A549 (cell line): ENCODE data around the gene AMZ2. TPM values are rescaled to one million over a fixed set of nuclear protein-coding genes. Genes with fewer than 3 reads are reported as not detected.
A peak's percentile ranks its signal among the peaks of the same experiment; 100 is the strongest.

ENCODE experiments used
- ATAC-seq, 2 experiments: fragments of 200-7000 bp in 1 of 2; fragments of >200 bp in 1 of 2; cut with Nextera tagmentation in 1 of 2; cut with Tn5 transposase in 1 of 2; 3 replicates each; pipeline versions ENCODE4 v1.8.0 to v1.9.1; 2018 to 2020; ENCODE audit warnings: mild to moderate bottlenecking in 1 of 2, moderate library complexity in 1 of 2
- CTCF ChIA-PET: fragments of 300-600 bp; sonication (Branson Sonifier 250); formaldehyde crosslinking; extraction: SDS; loops from one replicate; lab custom pipeline; 2021; ENCODE audit warnings: antibody characterized with exemption, inconsistent platforms; lab: Yijun Ruan, JAX
- POLR2A ChIA-PET: fragments of 350-600 bp; formaldehyde crosslinking; extraction: SDS; loops from one replicate; lab custom pipeline; 2021; ENCODE audit warnings: antibody characterized with exemption, inconsistent platforms; lab: Yijun Ruan, JAX
- DNase-seq, 2 experiments: peaks; one replicate each; pipeline versions ENCODE4 v3.0.0 to v3.0.0-alpha.2; 2011 to 2016; ENCODE audit warnings: low read depth in 1 of 2, low spot score in 1 of 2
- FAIRE-seq: peaks from 2 replicates; lab custom pipeline; 2011; peaks lifted over from hg19 to GRCh38; lab: Jason Lieb, UNC
- H3K27ac ChIP-seq, 2 experiments: fragments of >200 bp; sonication (Bioruptor Twin); formaldehyde crosslinking; 3 replicates each; pipeline ENCODE4 v1.5.1; 2016 to 2017
- H3K4me1 ChIP-seq: fragments of >200 bp; sonication (Bioruptor Twin); formaldehyde crosslinking; 3 replicates; pipeline ENCODE4 v1.6.1; 2016
- H3K4me2 ChIP-seq: fragments of >200 bp; sonication (Bioruptor Twin); formaldehyde crosslinking; 3 replicates; pipeline ENCODE4 v1.6.1; 2016
- H3K4me3 ChIP-seq: fragments of >200 bp; sonication (Bioruptor Twin); formaldehyde crosslinking; 3 replicates; pipeline ENCODE4 v1.5.1; 2016
- H3K9me3 ChIP-seq: fragments of >200 bp; sonication (Bioruptor Twin); formaldehyde crosslinking; 3 replicates; pipeline ENCODE4 v1.6.1; 2016
- BCL3 ChIP-seq: fragments of >200 bp; sonication (Bioruptor Twin); formaldehyde crosslinking; IDR thresholded peaks from 3 replicates; pipeline ENCODE4 v1.6.1; 2016
- E2F6 ChIP-seq: IDR thresholded peaks from 2 replicates; pipeline ENCODE4 v1.6.1; 2012; ENCODE audit warnings: low read depth, borderline replicate concordance
- HDAC2 ChIP-seq: fragments of 200-600 bp; sonication (generic); IDR thresholded peaks from 2 replicates; pipeline ENCODE4 v1.6.1; 2016
- HMGXB4 ChIP-seq: fragments of 250-450 bp; sonication (Bioruptor Pico); IDR thresholded peaks from 2 replicates; pipeline ENCODE4 v1.5.0; 2021; ENCODE audit warnings: mild to moderate bottlenecking, moderate library complexity, borderline replicate concordance
- MAX ChIP-seq: IDR thresholded peaks from 2 replicates; pipeline ENCODE4 v1.6.1; 2012
- MAZ ChIP-seq: fragments of 150-350 bp; IDR thresholded peaks from 2 replicates; pipeline ENCODE4 v1.6.1; 2014; ENCODE audit warnings: antibody characterized with exemption, low read depth, low read length, borderline replicate concordance
- POLR2A ChIP-seq: IDR thresholded peaks from 2 replicates; pipeline ENCODE4 v1.6.1; 2012; ENCODE audit warnings: mild to moderate bottlenecking, low read length
- RFX5 ChIP-seq: fragments of 450-650 bp; IDR thresholded peaks from 2 replicates; pipeline ENCODE4 v1.7.1; 2014; ENCODE audit warnings: antibody characterized with exemption, mild to moderate bottlenecking, moderate library complexity
- RNF2 ChIP-seq: fragments of 200-600 bp; sonication (generic); IDR thresholded peaks from 2 replicates; pipeline ENCODE4 v1.6.1; 2016; ENCODE audit warnings: low read depth, mild to moderate bottlenecking, antibody characterized with exemption, moderate library complexity, borderline replicate concordance
- SMC3 ChIP-seq: fragments of >200 bp; sonication (Bioruptor Twin); formaldehyde crosslinking; IDR thresholded peaks from 3 replicates; pipeline ENCODE4 v1.6.1; 2018; ENCODE audit warnings: inconsistent platforms
- ZC3H11A ChIP-seq: fragments of 450-650 bp; IDR thresholded peaks from 2 replicates; pipeline ENCODE4 v1.6.1; 2014; ENCODE audit warnings: antibody characterized with exemption, mild to moderate bottlenecking
- WGBS: methylation state at CpG from one replicate; pipeline ENCODE4 v1.1.6; 2017; ENCODE audit errors: missing lambda C conversion rate; 5-methylcytosine and 5-hydroxymethylcytosine counted together
- polyA plus RNA-seq, 4 experiments: library from polyadenylated mRNA; depleted of rRNA in 3 of 4; stranded (reverse); fragments of >200 nt; fragmentation: RNase III in 1 of 4; extraction: RNeasy Plus Mini Kit Qiagen cat#74134 plus additional on column Dnase treatment in 1 of 4; gene quantifications; 2 replicates in 3 of 4; 3 replicates in 1 of 4; pipeline ENCODE4 v1.2.3, GENCODE V29; 2011 to 2017

The AMZ2 gene
- polyA plus RNA-seq, 2 of the 4 experiments (the other 2 are of a cell fraction) = 105 to 201 TPM

- TF ChIP-seq HMGXB4 (0 out of 2 replicates have a peak, but pooled peaks have one; percentile 46), RFX5 (peak; percentile 46; the same call in 1 of the 2 replicates), ZC3H11A (no peak), POLR2A (peak; percentile 87), RNF2 (0 out of 2 replicates have a peak, but pooled peaks have one; percentile 30)
Observed at GRCh38 chr17:68247445-68248198, at the start of gene AMZ2 (continued).

- no peak for FAIRE-seq
- H3K4me1 ChIP-seq = peaks cover 44% of the 10 kb centered on the region
- 7% methylated on average over 25 of the region's 101 CpGs for WGBS
- peak; percentile 41 to 58 for DNase-seq
- no peaks in the 10 kb centered on the region for H3K9me3 ChIP-seq
- H3K4me3 ChIP-seq = peak overlapping the region; percentile 43
- H3K4me2 ChIP-seq = peak overlapping the region; percentile 96
- peak; percentile 43 to 54 for ATAC-seq
- ChIA-PET CTCF (interaction anchor here (1.0 to 7.9 kb wide), 15 partner anchors 9 to 281 kb away, joined by 3 to 135 read pairs (median 10); partner anchors contain the start of gene WIPI1), POLR2A (interaction anchor here (0.9 kb wide), 1 partner anchor 22 kb away, joined by 3 read pairs; no protein-coding TSS in a partner anchor)
- no peak overlapping the region; a peak in 1 of 6 replicates for H3K27ac ChIP-seq
- TF ChIP-seq HMGXB4 = no peak
- TF ChIP-seq E2F6 = 0 out of 2 replicates have a peak, but pooled peaks have one; percentile 6
- peak; percentile 46; the same call in 1 of the 2 replicates for TF ChIP-seq MAX
- TF ChIP-seq HDAC2 = peak; percentile 90; the same call in 1 of the 2 replicates
- TF ChIP-seq BCL3 = no peak
Observed at GRCh38 chr17:68198931-68199836, 48.7 kb upstream of the AMZ2 start.

- Histone ChIP-seq H3K4me2 (peak overlapping the region; percentile 96), H3K27ac (no peak overlapping the region), H3K4me1 (peaks cover 44% of the 10 kb centered on the region), H3K9me3 (no peaks in the 10 kb centered on the region), H3K4me3 (peak overlapping the region; percentile 43)
- POLR2A ChIA-PET = interaction anchor here (0.9 to 1.5 kb wide), 2 partner anchors 23 to 48 kb away, joined by 3 to 4 read pairs; partner anchors contain the start of gene AMZ2
- DNase-seq = no peak
- ATAC-seq = peak in 1 of 2 experiments; percentile 4; a peak in 1 of 6 replicates
- no peak for FAIRE-seq
- CTCF ChIA-PET = interaction anchor here (0.7 to 7.9 kb wide), 46 partner anchors 7 to 540 kb away, joined by 3 to 135 read pairs (median 4); partner anchors contain the start of genes AMZ2, PRKAR1A and WIPI1
- WGBS = 20% methylated on average over 28 of the region's 30 CpGs
- TF ChIP-seq MAZ (no peak), RNF2 (0 out of 2 replicates have a peak, but pooled peaks have one; percentile 38), SMC3 (no peak)
Observed at GRCh38 chr17:68199837-68200688, 47.8 kb upstream of the AMZ2 start.
